ENCODE data around the gene KPNB1.

- no peak for TF ChIP-seq CTCF (IDR thresholded peaks at IDR 0.05)
- TF ChIP-seq POLR2A (IDR thresholded peaks at IDR 0.05), result no peak
- TF ChIP-seq EP300 (IDR thresholded peaks at IDR 0.05), result no peak
Observed at GRCh38 chr17:47714773-47715396, 65.2 kb downstream of the KPNB1 start.

Data from ovary (tissue), 3 donors.